Thymus (tissue), 11 donors: ENCODE measurements around the gene CD164. TPM values are rescaled to one million over a fixed set of nuclear protein-coding genes. Genes with fewer than 3 reads are reported as not detected.

ENCODE experiments used
- DNase-seq, 9 donors: peaks; one replicate each; pipeline ENCODE4 v3.0.0-alpha.2; 2013; ENCODE audit warnings: low spot score in 9 of 9, low read depth in 6 of 9, missing footprints in 1 of 9
- H3K27ac ChIP-seq, 2 donors: one replicate each; pipeline ENCODE4 v1.5.1; 2013; ENCODE audit warnings: control low read depth in 1 of 2, low read depth in 1 of 2, low read length in 1 of 2, mild to moderate bottlenecking in 1 of 2, moderate library complexity in 1 of 2
- H3K27me3 ChIP-seq, 2 donors: one replicate each; pipeline ENCODE4 v1.5.1; 2013; ENCODE audit warnings: low read length in 1 of 2; ENCODE audit not compliant: control insufficient read depth in 2 of 2, insufficient read depth in 1 of 2
- H3K36me3 ChIP-seq, 2 donors: one replicate each; pipeline ENCODE4 v1.5.1; 2013; ENCODE audit warnings: low read length in 1 of 2, mild to moderate bottlenecking in 1 of 2, moderate library complexity in 1 of 2; ENCODE audit not compliant: control insufficient read depth in 2 of 2, insufficient read depth in 2 of 2
- H3K4me1 ChIP-seq, 2 donors: one replicate each; pipeline ENCODE4 v1.5.1; 2013; ENCODE audit warnings: low read length in 2 of 2; ENCODE audit not compliant: control insufficient read depth in 2 of 2, insufficient read depth in 2 of 2
- H3K4me3 ChIP-seq, 2 donors: one replicate each; pipeline ENCODE4 v1.5.1; 2013; ENCODE audit warnings: low read length in 2 of 2, control low read depth in 1 of 2, mild to moderate bottlenecking in 1 of 2
- H3K9me3 ChIP-seq, 2 donors: one replicate each; pipeline ENCODE4 v1.5.1; 2013; ENCODE audit warnings: low read length in 1 of 2, mild to moderate bottlenecking in 1 of 2; ENCODE audit not compliant: control insufficient read depth in 2 of 2, insufficient read depth in 1 of 2
- WGBS: extraction: QIAGEN DNeasy Blood & Tissue Kit; methylation state at CpG from one replicate; pipeline ENCODE4 v1.1.7; 2013; 5-methylcytosine and 5-hydroxymethylcytosine counted together
- polyA plus RNA-seq: library from polyadenylated mRNA; stranded (reverse); fragments of 200-250 nt; gene quantifications from one replicate; pipeline ENCODE4 v1.2.3, GENCODE V29; 2013
- total RNA-seq: library from RNA; stranded (reverse); fragments of 120-200 nt; gene quantifications from one replicate; pipeline ENCODE4 v1.2.4, GENCODE V29; 2013
- donor health status: healthy.

The CD164 gene
- total and polyA plus RNA-seq, 2 donors: 207 to 234 TPM

DNA sequence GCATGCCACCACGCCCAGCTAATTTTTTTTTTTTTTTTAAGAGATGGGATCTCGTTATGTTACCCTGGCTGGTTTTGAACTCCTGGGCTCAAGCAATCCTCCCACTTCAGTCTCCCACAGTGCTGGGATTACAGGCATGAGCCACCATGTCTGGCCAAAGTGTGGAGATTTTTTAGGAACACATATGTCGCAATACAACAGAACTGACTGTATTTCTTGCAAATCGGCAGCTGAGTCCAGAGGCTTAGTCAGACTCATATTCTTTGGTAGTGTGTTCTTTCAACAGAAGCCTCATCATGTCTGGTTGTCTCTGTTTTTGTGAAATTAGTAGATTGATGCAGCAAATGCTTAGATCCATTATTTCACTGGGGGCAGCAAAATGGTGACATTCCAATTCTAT is 23.9 kb upstream of the CD164 start:
- H3K4me1 ChIP-seq: no peaks in the 10 kb centered on the region
- H3K27me3 ChIP-seq: no peaks in the 10 kb centered on the region
- 98% methylated on average over 4 of the region's 4 CpGs for WGBS
- no peaks in the 10 kb centered on the region for H3K36me3 ChIP-seq
- H3K27ac ChIP-seq: no peak overlapping the region
- no peak for DNase-seq
- no peak overlapping the region for H3K4me3 ChIP-seq
- H3K9me3 ChIP-seq: no peaks in the 10 kb centered on the region

DNA sequence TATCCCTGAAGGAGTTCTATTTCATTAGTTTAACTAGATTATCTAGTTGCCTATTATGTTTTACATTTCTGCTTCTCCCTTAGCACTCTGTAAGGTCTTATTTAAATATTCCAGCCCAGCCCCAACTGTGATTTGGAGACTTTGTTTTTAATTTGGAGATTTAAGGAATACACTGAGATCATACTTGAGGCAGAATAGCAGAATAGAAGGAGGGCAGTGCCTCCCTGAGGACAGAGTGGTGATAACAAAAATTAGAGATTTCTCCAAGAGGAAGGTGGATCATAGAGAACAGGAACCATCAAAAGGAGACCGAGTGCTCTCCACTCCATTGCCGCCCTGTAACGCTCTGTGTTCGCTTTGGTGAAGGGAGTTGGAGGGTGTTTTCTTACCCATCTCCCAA is 14.8 kb upstream of the CD164 start:
- DNase-seq: no peak
- 74% methylated on average over 4 of the region's 4 CpGs for WGBS

GRCh38 chr6:109396046-109396718 is 13.9 kb upstream of the CD164 start:
- no peak for DNase-seq
- no peak overlapping the region for H3K4me3 ChIP-seq
- H3K27ac ChIP-seq: no peak overlapping the region
- no peaks in the 10 kb centered on the region for H3K27me3 ChIP-seq
- 93% methylated on average over 12 of the region's 12 CpGs for WGBS
- H3K36me3 ChIP-seq: no peaks in the 10 kb centered on the region
- H3K4me1 ChIP-seq: no peaks in the 10 kb centered on the region
- no peaks in the 10 kb centered on the region for H3K9me3 ChIP-seq

More for the DNA sequence above, 14.8 kb upstream of the CD164 start:
- H3K27me3 ChIP-seq: no peaks in the 10 kb centered on the region
- H3K4me1 ChIP-seq: no peaks in the 10 kb centered on the region
- no peaks in the 10 kb centered on the region for H3K9me3 ChIP-seq
- H3K4me3 ChIP-seq: no peak overlapping the region
- H3K36me3 ChIP-seq: no peaks in the 10 kb centered on the region
- H3K27ac ChIP-seq: no peak overlapping the region

DNA sequence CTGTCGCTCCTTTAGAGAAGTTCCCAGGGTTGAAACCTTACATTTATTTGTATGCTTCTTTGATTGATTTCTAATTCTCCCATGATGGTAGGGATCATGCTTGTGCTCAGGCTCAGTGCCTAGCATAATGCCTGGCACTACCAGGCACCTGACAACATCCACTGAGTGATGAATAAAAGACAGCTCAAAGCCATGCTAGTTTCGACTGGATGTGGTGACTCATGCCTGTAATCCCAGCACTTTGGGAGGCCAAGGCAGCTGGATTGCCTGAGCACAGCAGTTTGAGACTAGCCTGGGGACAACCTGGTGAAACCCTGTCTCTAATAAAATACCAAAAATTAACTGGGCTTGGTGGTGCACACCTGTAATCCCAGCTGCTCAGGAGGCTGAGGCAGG is 11.6 kb upstream of the CD164 start:
- Histone ChIP-seq H3K9me3 (no peaks in the 10 kb centered on the region), H3K4me3 (no peak overlapping the region), H3K27me3 (no peaks in the 10 kb centered on the region), H3K4me1 (no peaks in the 10 kb centered on the region), H3K36me3 (no peaks in the 10 kb centered on the region), H3K27ac (no peak overlapping the region)
- WGBS: 92% methylated on average over 2 of the region's 2 CpGs
- no peak for DNase-seq

DNA sequence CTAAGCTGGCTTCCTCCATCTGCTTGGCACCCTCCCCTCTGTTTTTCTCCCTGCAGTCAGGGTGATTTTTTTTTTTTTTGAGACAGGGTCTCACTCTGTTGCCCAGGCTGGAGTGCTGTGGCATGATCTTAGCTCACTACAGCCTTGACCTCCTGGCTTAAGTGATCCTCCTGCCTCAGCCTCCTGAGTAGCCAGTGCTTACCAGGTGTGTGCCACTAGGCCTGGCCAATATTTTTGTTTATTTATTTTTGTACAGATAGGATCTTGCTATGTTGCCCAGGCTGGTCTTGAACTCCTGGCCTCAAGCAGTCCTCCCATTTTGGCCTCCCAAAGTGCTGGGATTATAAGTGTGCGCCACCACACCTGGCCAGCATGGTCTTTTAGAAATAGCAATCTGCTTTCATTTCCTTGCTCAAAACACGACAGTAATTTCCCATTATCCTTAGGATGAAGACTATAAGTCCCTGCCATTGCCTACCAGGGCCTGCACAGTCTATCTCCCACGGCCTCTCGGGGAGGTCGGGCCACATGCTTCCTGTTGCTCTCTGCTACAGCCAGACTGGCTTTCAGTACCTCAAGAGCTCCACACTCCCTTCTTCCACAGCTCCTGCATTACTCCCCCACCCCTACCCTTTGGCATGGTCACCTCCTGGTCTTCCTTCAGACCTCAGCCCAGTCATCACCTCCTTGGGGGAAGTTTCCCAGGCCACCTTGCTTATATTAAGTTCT is 11.1 kb upstream of the CD164 start:
- H3K27me3 ChIP-seq: no peaks in the 10 kb centered on the region
- no peak overlapping the region for H3K27ac ChIP-seq
- H3K4me3 ChIP-seq: no peak overlapping the region
- DNase-seq: no peak
- no peaks in the 10 kb centered on the region for H3K36me3 ChIP-seq
- H3K4me1 ChIP-seq: no peaks in the 10 kb centered on the region
- WGBS: 59% methylated on average over 5 of the region's 5 CpGs
- no peaks in the 10 kb centered on the region for H3K9me3 ChIP-seq

GRCh38 chr6:109389650-109390274 is 7.5 kb upstream of the CD164 start:
- peaks cover 0 to under 1% of the 10 kb centered on the region in 2 donors for H3K4me1 ChIP-seq
- no peak for DNase-seq
- H3K4me3 ChIP-seq: no peak overlapping the region
- H3K9me3 ChIP-seq: no peaks in the 10 kb centered on the region
- 93% methylated on average over 6 of the region's 6 CpGs for WGBS
- no peak overlapping the region for H3K27ac ChIP-seq
- no peaks in the 10 kb centered on the region for H3K27me3 ChIP-seq
- H3K36me3 ChIP-seq: no peaks in the 10 kb centered on the region

DNA sequence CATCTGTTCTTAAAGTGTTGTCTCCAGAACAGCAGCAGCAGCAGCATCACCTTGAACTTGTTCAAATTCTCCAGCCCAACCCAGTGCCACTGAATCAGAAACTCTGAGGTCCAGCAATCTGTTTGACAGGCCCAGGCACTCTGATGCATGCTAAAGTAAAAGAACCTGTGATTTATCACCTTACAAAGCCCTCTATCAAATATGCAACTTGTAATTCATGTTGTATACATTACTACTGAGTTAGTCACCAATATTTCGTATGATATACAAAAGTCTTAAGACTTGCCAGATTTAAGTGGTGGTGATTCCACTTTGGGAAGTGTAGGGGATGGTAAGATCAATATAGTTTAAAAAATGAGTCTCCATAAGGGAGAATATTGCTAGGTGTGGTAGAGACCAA is 6.0 kb upstream of the CD164 start:
- no peak for DNase-seq
- Histone ChIP-seq H3K4me3 (no peak overlapping the region), H3K4me1 (peaks cover 4 to 14% of the 10 kb centered on the region in 2 donors), H3K9me3 (no peaks in the 10 kb centered on the region), H3K27ac (no peak overlapping the region), H3K27me3 (no peaks in the 10 kb centered on the region), H3K36me3 (no peaks in the 10 kb centered on the region)
- WGBS: 98% methylated on average over 1 of the region's 1 CpG

- H3K4me1 ChIP-seq: peaks cover 13 to 21% of the 10 kb centered on the region in 2 donors
- H3K36me3 ChIP-seq: peaks cover 0 to 7% of the 10 kb centered on the region in 2 donors
- DNase-seq: no peak
- H3K9me3 ChIP-seq: no peaks in the 10 kb centered on the region
- H3K27me3 ChIP-seq: no peaks in the 10 kb centered on the region
- H3K4me3 ChIP-seq: peak overlapping the region; percentile 73 to 88
- H3K27ac ChIP-seq: peak overlapping the region; percentile 99
- 34% methylated on average over 5 of the region's 5 CpGs for WGBS
These were observed 1.2 kb upstream of the CD164 start for GRCh38 chr6:109383438-109383940.
